Activated CD4-positive, alpha-beta T cell treated with anti-CD3 and anti-CD28 coated beads, Interleukin-2, amount 50 U/mL, for 48 hours (primary cell): ENCODE results near the gene USP47.

Source experiments
- DNase-seq, 2 experiments: peaks; one replicate each; pipeline ENCODE4 v3.0.0-alpha.2; 2020

USP47 gene

DNA sequence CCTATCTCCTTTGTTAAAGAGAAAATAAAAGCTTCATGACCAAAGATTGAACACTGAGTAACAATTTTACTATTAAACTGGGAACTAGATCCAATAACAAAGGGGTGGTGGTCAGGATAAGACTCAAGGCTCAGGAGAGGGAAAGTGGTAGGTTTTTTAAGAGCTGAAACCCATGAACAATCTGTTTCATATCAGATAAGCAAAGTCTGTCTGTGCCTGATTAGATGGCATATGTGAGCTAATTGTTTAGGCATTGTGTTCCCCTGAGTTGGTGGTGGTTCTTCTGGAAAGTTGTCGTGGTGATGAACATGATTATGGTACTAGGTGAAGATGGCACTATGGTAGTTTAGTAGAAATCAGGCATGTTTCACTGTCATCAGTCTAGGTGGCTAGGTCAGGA is 24.4 kb downstream of the USP47 start:
- no peak for DNase-seq

- DNase-seq, result no peak
Measured at GRCh38 chr11:11867720-11868119, 25.9 kb downstream of the USP47 start.

GRCh38 chr11:11871991-11872401 is 30.2 kb downstream of the USP47 start:
- no peak for DNase-seq

DNA sequence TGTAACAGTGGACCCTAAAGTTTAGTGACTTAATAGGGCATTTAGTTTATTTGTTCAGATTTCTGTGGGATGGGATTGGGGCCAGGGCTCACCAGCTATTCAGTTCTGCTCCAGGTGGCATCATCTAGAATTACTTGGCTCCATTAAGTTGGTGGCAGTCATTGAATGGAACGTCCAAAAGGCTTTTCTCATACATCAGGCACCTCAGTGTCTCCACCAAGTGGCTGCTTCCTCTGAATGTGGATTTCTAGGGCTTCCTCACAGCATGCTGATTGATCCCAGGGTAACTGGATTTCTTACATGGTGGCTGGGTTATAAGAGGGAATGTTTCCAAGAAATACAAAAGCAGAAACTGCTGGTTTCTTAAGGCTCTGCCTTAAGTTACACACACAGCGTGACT is 34.7 kb downstream of the USP47 start:
- DNase-seq, result no peak

- DNase-seq, result no peak
Measured at GRCh38 chr11:11880179-11880578, 38.4 kb downstream of the USP47 start.

DNA sequence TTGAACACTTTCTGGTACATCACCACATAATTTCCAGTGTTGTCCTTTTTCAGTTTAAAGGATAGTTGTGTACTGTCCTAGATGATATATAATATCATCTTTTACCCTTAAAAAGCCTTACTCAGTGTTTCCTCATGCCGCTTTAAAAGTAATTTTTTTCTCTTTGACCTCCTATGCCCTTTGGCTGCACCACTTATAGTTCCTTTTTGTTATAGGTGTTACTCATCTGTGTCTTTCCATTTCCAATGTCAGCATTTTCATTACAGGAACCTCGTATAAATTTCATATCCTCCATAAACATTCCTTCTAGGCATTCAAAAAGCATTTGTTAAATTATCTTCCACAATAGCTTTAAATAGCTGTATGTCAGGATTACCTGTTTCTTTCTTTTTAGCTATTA is 40.8 kb downstream of the USP47 start:
- no peak for DNase-seq

GRCh38 chr11:11884351-11884750 is 42.6 kb downstream of the USP47 start:
- no peak for DNase-seq

GRCh38 chr11:11884774-11885481 is 43.2 kb downstream of the USP47 start:
- DNase-seq, result no peak

- no peak for DNase-seq
Measured at GRCh38 chr11:11894486-11894885, 52.7 kb downstream of the USP47 start.

- DNase-seq, result no peak
Measured at GRCh38 chr11:11895672-11896071, 53.9 kb downstream of the USP47 start.

GRCh38 chr11:11898648-11899047 is 56.9 kb downstream of the USP47 start:
- no peak for DNase-seq

DNA sequence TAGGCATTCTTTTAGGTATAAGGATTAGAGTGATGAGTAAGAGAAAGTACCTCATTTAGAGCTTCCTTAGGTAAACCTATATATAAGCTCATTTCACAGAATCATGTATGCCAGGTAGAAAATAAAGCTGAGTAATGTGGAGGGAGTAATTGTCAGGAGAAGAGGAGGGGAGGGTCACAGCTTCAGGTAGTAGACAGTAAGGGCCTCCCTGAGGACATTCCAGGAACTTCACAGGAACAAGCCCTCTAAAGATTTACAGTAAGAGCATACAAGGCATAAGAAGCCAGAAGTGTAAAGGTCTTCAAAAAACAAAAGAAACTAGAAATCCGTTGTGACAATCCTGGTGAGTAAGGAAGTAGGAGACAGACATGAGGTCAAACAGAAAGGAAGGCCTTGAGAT is 57.6 kb downstream of the USP47 start:
- DNase-seq, result no peak

- no peak for DNase-seq
Measured at GRCh38 chr11:11901929-11902328, 60.2 kb downstream of the USP47 start.

- no peak for DNase-seq
Measured at GRCh38 chr11:11909727-11910126, 68.0 kb downstream of the USP47 start.

GRCh38 chr11:11910541-11910940 is 68.8 kb downstream of the USP47 start:
- no peak for DNase-seq

GRCh38 chr11:11913395-11913794 is 71.6 kb downstream of the USP47 start:
- no peak for DNase-seq

DNA sequence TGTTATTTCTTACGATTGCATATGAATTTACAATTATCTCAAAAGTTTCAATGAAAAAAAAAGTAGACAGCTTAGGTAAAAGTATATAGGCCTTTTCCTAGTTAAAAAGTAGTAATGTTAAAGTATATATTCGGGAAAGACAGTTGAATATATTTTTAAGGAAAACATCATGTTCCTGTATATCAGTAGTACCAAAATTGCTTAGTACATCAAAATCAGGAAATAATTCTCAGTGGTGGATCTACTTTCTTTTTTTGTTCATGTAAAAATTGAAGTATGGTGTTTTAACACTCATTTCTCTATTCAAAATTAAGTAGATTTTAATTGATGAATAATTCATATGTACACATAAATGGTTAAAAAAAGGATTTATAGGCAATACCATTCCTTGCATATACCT is 73.9 kb downstream of the USP47 start:
- no peak for DNase-seq

GRCh38 chr11:11916981-11917399 is 75.2 kb downstream of the USP47 start:
- no peak for DNase-seq

- no peak for DNase-seq
Measured at GRCh38 chr11:11923828-11924227, 82.1 kb downstream of the USP47 start.

- DNase-seq, result no peak
Measured at GRCh38 chr11:11929920-11930319, 88.1 kb downstream of the USP47 start.

- DNase-seq, result no peak
Measured at GRCh38 chr11:11931461-11932055, 89.8 kb downstream of the USP47 start.

GRCh38 chr11:11935536-11935935 is 93.8 kb downstream of the USP47 start:
- DNase-seq, result no peak

GRCh38 chr11:11937433-11937832 is 95.7 kb downstream of the USP47 start:
- DNase-seq, result no peak

DNA sequence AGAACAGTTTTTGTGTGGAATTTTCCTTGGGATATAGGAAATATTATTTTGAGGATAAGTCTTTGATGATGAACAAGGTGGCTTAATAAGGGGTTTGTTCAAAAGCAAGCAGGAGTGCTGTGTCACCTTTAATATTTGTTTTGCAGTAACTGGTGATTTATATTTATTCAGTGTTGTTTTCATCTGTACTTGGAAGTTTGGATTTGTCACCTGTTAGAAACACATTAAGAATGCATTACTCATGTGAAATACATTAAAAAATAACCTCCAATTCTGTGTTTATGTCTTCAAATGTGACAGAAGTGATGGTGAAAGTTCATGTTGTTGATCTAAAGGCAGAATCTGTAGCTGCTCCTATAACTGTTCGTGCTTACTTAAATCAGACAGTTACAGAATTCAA is 96.2 kb downstream of the USP47 start:
- DNase-seq, result no peak

- no peak for DNase-seq
Measured at GRCh38 chr11:11940551-11940950, 98.8 kb downstream of the USP47 start.
